K562 (cell line): ENCODE results near the gene ARMH4. TPM values are rescaled to one million over a fixed set of nuclear protein-coding genes. Genes with fewer than 3 reads are reported as not detected.

Experiments
- ATAC-seq: fragments of 200-7000 bp; cut with Tn5 transposase; 3 replicates; pipeline ENCODE4 v1.9.1; 2020; ENCODE audit warnings: moderate library complexity
- BruUV-seq: library from RNA; stranded (reverse); fragments of 400-500 nt; replicated peaks from 2 replicates; lab custom pipeline; 2021; lab: Mats Ljungman, UMichigan
- CTCF ChIA-PET: fragments of 300-600 bp; formaldehyde crosslinking; extraction: SDS; loops from one replicate; lab custom pipeline; 2021; ENCODE audit warnings: low intra/inter-chr PET ratio; lab: Yijun Ruan, JAX
- POLR2A ChIA-PET: fragments of 300-600, 350-650 bp; sonication (Branson Sonifier 250); formaldehyde crosslinking; extraction: SDS; loops from one replicate; lab custom pipeline; 2021; ENCODE audit warnings: antibody characterized with exemption, inconsistent platforms; lab: Yijun Ruan, JAX
- DNase-seq, 4 experiments: peaks; one replicate each; pipeline versions ENCODE4 v3.0.0 to v3.0.0-alpha.2; 2011 to 2018; ENCODE audit warnings: low spot score in 3 of 4, mixed read lengths in 3 of 4; ENCODE audit errors: extremely low read depth in 1 of 4
- FAIRE-seq: peaks from 2 replicates; lab custom pipeline; 2011; peaks lifted over from hg19 to GRCh38; lab: Jason Lieb, UNC
- H2AFZ ChIP-seq: 2 replicates; pipeline ENCODE4 v1.6.0; 2011; ENCODE audit warnings: low read depth, low read length, control low read depth, inconsistent platforms
- H3K27ac ChIP-seq: fragments of 200-600 bp; 3 replicates; pipeline ENCODE4 v1.8.0; 2011; ENCODE audit warnings: low read depth, mild to moderate bottlenecking, control low read depth, inconsistent platforms, low read length, moderate library complexity, mixed read lengths; ENCODE audit errors: extremely low read depth
- H3K27me3 ChIP-seq, 2 experiments: fragments of 300-600 bp in 1 of 2; 2 replicates in 1 of 2; 3 replicates in 1 of 2; pipeline versions ENCODE4 v1.6.0 to v1.8.0; 2011; ENCODE audit warnings: inconsistent platforms in 2 of 2, low read length in 2 of 2, mild to moderate bottlenecking in 1 of 2, mixed read lengths in 1 of 2, moderate library complexity in 1 of 2; ENCODE audit not compliant: control insufficient read depth in 2 of 2, insufficient read depth in 2 of 2
- H3K36me3 ChIP-seq: fragments of 300-600 bp; 3 replicates; pipeline ENCODE4 v1.8.0; 2011; ENCODE audit warnings: mild to moderate bottlenecking, low read length, inconsistent platforms; ENCODE audit not compliant: control insufficient read depth, insufficient read depth
- H3K4me1 ChIP-seq, 2 experiments: fragments of 200-600 bp in 1 of 2; replicated peaks in 1 of 2; 2 replicates in 1 of 2; 3 replicates in 1 of 2; pipeline versions ENCODE4 v1.5.1 to v1.8.0; 2011; ENCODE audit warnings: inconsistent platforms in 2 of 2, low read length in 2 of 2, mild to moderate bottlenecking in 1 of 2, mixed read lengths in 1 of 2, moderate library complexity in 1 of 2; ENCODE audit not compliant: control insufficient read depth in 2 of 2, insufficient read depth in 2 of 2
- H3K4me2 ChIP-seq: 2 replicates; pipeline ENCODE4 v1.6.1; 2011; ENCODE audit warnings: low read length, control low read depth, inconsistent platforms, mixed read lengths; ENCODE audit not compliant: insufficient read depth
- H3K4me3 ChIP-seq: fragments of 200-600 bp; sonication (generic), shearing (Covaris generic); 2 replicates; pipeline ENCODE4 v1.5.1; 2016; ENCODE audit warnings: control low read depth, inconsistent platforms
- H3K79me2 ChIP-seq: fragments of 200-600 bp; 3 replicates; pipeline ENCODE4 v1.8.0; 2011; ENCODE audit warnings: low read length, inconsistent platforms; ENCODE audit not compliant: control insufficient read depth, insufficient read depth
- H3K9ac ChIP-seq, 2 experiments: 2 replicates each; pipeline versions ENCODE4 v1.6.0 to v1.6.1; 2011; ENCODE audit warnings: low read depth in 2 of 2, low read length in 2 of 2, control low read depth in 1 of 2, inconsistent platforms in 1 of 2, mild to moderate bottlenecking in 1 of 2, mixed read lengths in 1 of 2; ENCODE audit not compliant: insufficient read depth in 1 of 2
- H3K9me1 ChIP-seq: one replicate; pipeline ENCODE4 v1.6.0; 2011; ENCODE audit warnings: inconsistent platforms, mild to moderate bottlenecking, low read length, moderate library complexity; ENCODE audit not compliant: control insufficient read depth, insufficient read depth
- H3K9me3 ChIP-seq: replicated peaks from 2 replicates; pipeline ENCODE4 v1.5.1; 2011; ENCODE audit warnings: low read depth, low read length, inconsistent platforms; ENCODE audit not compliant: control insufficient read depth, insufficient read depth
- H4K20me1 ChIP-seq: replicated peaks from 2 replicates; pipeline ENCODE4 v1.6.1; 2011; ENCODE audit warnings: low read length, inconsistent platforms, mixed read lengths; ENCODE audit not compliant: control insufficient read depth, insufficient read depth
- E2F4 ChIP-seq: sonication (generic); formaldehyde crosslinking; IDR thresholded peaks from 2 replicates; pipeline ENCODE4 v1.8.0; 2022; ENCODE audit warnings: mild to moderate bottlenecking, low read depth, missing genetic modification reagents
- ID3 ChIP-seq, 2 experiments: fragments of 250-450 bp in 1 of 2; fragments of 450-650 bp in 1 of 2; sonication (Bioruptor Pico) in 1 of 2; IDR thresholded peaks; 2 replicates each; pipeline versions ENCODE4 v1.6.1 to v1.8.0; 2016 to 2021; ENCODE audit warnings: mild to moderate bottlenecking in 2 of 2, moderate library complexity in 2 of 2, missing compliant biosample characterization in 1 of 2, missing genetic modification characterization in 1 of 2
- JUND ChIP-seq, 2 experiments: IDR thresholded peaks; 2 replicates in 1 of 2; 3 replicates in 1 of 2; pipeline ENCODE4 v1.6.1; 2011; ENCODE audit warnings: borderline replicate concordance in 2 of 2, low read depth in 2 of 2, low read length in 2 of 2, improper control_type of control experiment in 1 of 2, missing biosample characterization in 1 of 2, missing genetic modification characterization in 1 of 2, missing genetic modification reagents in 1 of 2
- MECOM ChIP-seq: fragments of 250-450 bp; sonication (Bioruptor Pico); IDR thresholded peaks from 2 replicates; pipeline ENCODE4 v1.8.0; 2022; ENCODE audit warnings: inconsistent platforms
- MGA ChIP-seq: fragments of 450-650 bp; IDR thresholded peaks from 2 replicates; pipeline ENCODE4 v1.6.1; 2016; ENCODE audit warnings: mild to moderate bottlenecking, moderate library complexity
- RBM17 ChIP-seq: fragments of 200-400 bp; formaldehyde crosslinking; IDR thresholded peaks from 2 replicates; pipeline ENCODE4 v1.6.1; 2017; ENCODE audit warnings: low read depth, mild to moderate bottlenecking, low read length, borderline replicate concordance
- ZNF224 ChIP-seq: sonication (generic); formaldehyde crosslinking; IDR thresholded peaks from 2 replicates; pipeline ENCODE4 v1.8.0; 2022; ENCODE audit warnings: mild to moderate bottlenecking, missing genetic modification reagents
- ZNF551 ChIP-seq: fragments of 250-450 bp; sonication (Bioruptor Pico); IDR thresholded peaks from 2 replicates; pipeline ENCODE4 v1.5.0; 2021; ENCODE audit warnings: mild to moderate bottlenecking, moderate library complexity
- WGBS: fragments of 100-300 bp; shearing (Covaris generic); methylation state at CpG from one replicate; pipeline ENCODE4 v1.1.6; 2016; ENCODE audit warnings: low coverage, mixed read lengths; ENCODE audit not compliant: insufficient coverage; ENCODE audit errors: missing lambda C conversion rate; 5-methylcytosine and 5-hydroxymethylcytosine counted together
- in situ Hi-C: fragments of 300-500 bp; cut with MboI; formaldehyde crosslinking; loops from 4 replicates; pipeline ENCODE4 v1.15.0; 2018; ENCODE audit warnings: inconsistent platforms, mixed read lengths
- intact Hi-C: fragments of 100-400 bp; cut with micrococcal nuclease; formaldehyde crosslinking; loops from 2 replicates; pipeline ENCODE4 v1.14.2; 2022
- polyA plus RNA-seq, 8 experiments: library from polyadenylated mRNA; depleted of rRNA in 4 of 8; stranded (reverse) in 5 of 8; unstranded in 3 of 8; fragments of >200 nt; fragmentation: Nextera tagmentation in 2 of 8; fragmentation: Illumina TruSeq in 1 of 8; extraction: Ambion mirVana in 2 of 8; extraction: Trizol in 1 of 8; gene quantifications; 2 replicates each; pipeline versions ENCODE4 v1.2.1 to v1.2.3, GENCODE V29; 2011 to 2014; ENCODE audit warnings: inconsistent platforms in 1 of 8, missing spikeins in 1 of 8
- total RNA-seq, 7 experiments: library from RNA; depleted of rRNA in 6 of 7; stranded (reverse); fragments of >200 nt in 6 of 7; fragmentation: Illumina TruSeq in 2 of 7; extraction: Trizol in 2 of 7; gene quantifications; 2 replicates each; pipeline versions ENCODE4 v1.2.1 to v1.2.3, GENCODE V29; 2011 to 2021; ENCODE audit warnings: low replicate concordance in 1 of 7

ARMH4 gene
- total and polyA plus RNA-seq, 9 of the 15 experiments (the other 6 are each of a cell fraction or from before 2014, with no cell fraction given), result 0.06 to 0.98 (median 0.07) TPM; not detected in 2

GRCh38 chr14:58068306-58068705 lies 83.7 kb downstream of the ARMH4 start:
- Histone ChIP-seq H3K9me1 (no peaks in the 10 kb centered on the region), H3K36me3 (no peaks in the 10 kb centered on the region), H2AFZ (no peak overlapping the region), H3K79me2 (no peaks in the 10 kb centered on the region), H3K9ac (no peak overlapping the region), H3K27me3 (no peaks in the 10 kb centered on the region), H3K27ac (no peak overlapping the region), H3K4me2 (no peak overlapping the region), H3K4me3 (no peak overlapping the region), H4K20me1 (no peaks in the 10 kb centered on the region), H3K4me1 (no peaks in the 10 kb centered on the region), H3K9me3 (no peaks in the 10 kb centered on the region)
- intact Hi-C loops, result no loop called here
- ChIA-PET CTCF (no interaction called here), POLR2A (no interaction called here)
- in situ Hi-C loops, result loop anchor here (25.0 kb wide), 1 partner anchor 1581 kb away; no protein-coding TSS in a partner anchor
- no peak for DNase-seq
- no peak for ATAC-seq
- 0% methylated on average over 1 of the region's 1 CpG for WGBS
- no TSS peak for BruUV-seq
- FAIRE-seq, result no peak
- no peak for TF ChIP-seq ZNF224 (CRISPR knock-in tag)
- no peak for TF ChIP-seq MECOM (CRISPR knock-in tag)
- TF ChIP-seq E2F4 (CRISPR knock-in tag), result no peak
- no peak for TF ChIP-seq RBM17
- TF ChIP-seq ID3 (CRISPR knock-in tag; IDR thresholded peaks at IDR 0.05), result no peak
- TF ChIP-seq ID3 (tag; IDR thresholded peaks at IDR 0.05), result no peak
- no peak for TF ChIP-seq JUND (IDR thresholded peaks at IDR 0.05; ENCODE audit: borderline replicate concordance, low read depth, low read length)
- TF ChIP-seq JUND (tag; IDR thresholded peaks at IDR 0.05; ENCODE audit: borderline replicate concordance, low read depth, low read length), result no peak
- TF ChIP-seq MGA, result no peak
- TF ChIP-seq ZNF551 (CRISPR knock-in tag), result no peak
